Adipocyte (in vitro differentiated cells): ENCODE measurements around the gene TBC1D3I.
"Not testable (repeated sequence)": the region's sequence is repeated elsewhere in the genome, so short reads cannot be mapped to it uniquely, and the experiment has no call there.

ENCODE experiments used
- DNase-seq: peaks from one replicate; pipeline ENCODE4 v3.0.0-alpha.2; 2015; ENCODE audit warnings: low read depth
- H3K27me3 ChIP-seq: replicated peaks from 2 replicates; pipeline ENCODE4 v1.7.0; 2013; ENCODE audit warnings: mild to moderate bottlenecking, low read length, moderate library complexity; ENCODE audit not compliant: control insufficient read depth, insufficient read depth
- H3K36me3 ChIP-seq: 2 replicates; pipeline ENCODE4 v1.7.0; 2013; ENCODE audit warnings: low read length, mild to moderate bottlenecking, moderate library complexity; ENCODE audit not compliant: control insufficient read depth, insufficient read depth, severe bottlenecking
- H3K4me1 ChIP-seq: 2 replicates; pipeline ENCODE4 v1.7.0; 2013; ENCODE audit warnings: mild to moderate bottlenecking, low read length, moderate library complexity; ENCODE audit not compliant: control insufficient read depth, insufficient read depth
- H3K4me3 ChIP-seq: 2 replicates; pipeline ENCODE4 v1.7.0; 2013; ENCODE audit warnings: mild to moderate bottlenecking, low read length, moderate library complexity
- H3K9ac ChIP-seq: 2 replicates; pipeline ENCODE4 v1.7.0; 2013; ENCODE audit warnings: mild to moderate bottlenecking, low read length, moderate library complexity
- H3K9me3 ChIP-seq: 2 replicates; pipeline ENCODE4 v1.7.0; 2013; ENCODE audit warnings: mild to moderate bottlenecking, low read length, moderate library complexity; ENCODE audit not compliant: control insufficient read depth

Gene TBC1D3I

DNA sequence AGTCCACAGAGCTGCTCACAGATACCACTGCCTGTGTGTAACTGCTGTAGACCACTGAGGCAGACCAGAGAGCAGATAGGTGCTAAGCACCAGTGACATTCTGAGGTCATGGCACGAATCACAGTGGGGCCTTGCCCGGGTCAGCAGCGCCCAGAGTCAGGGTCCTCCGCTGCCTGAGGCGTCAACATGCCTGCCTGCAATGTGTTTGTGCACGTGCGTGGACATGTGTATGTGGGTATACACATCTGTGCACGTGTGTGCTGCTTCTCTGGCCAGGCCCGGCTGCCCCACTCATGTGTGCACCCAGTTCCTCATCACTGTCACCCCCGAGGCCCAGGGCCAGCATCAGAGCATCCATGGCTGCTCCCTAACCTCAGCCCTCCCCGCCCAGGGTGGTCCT lies at the start of gene TBC1D3I:
TBC1D3I (minus strand) TSS at position 101 of the 400 bp plus-strand sequence. CDS start 1,585 bp downstream, outside the sequence.
- H3K4me3 ChIP-seq, H3K9me3 ChIP-seq, H3K9ac ChIP-seq, H3K27me3 ChIP-seq, H3K36me3 ChIP-seq, DNase-seq, H3K4me1 ChIP-seq: not testable (repeated sequence)

DNA sequence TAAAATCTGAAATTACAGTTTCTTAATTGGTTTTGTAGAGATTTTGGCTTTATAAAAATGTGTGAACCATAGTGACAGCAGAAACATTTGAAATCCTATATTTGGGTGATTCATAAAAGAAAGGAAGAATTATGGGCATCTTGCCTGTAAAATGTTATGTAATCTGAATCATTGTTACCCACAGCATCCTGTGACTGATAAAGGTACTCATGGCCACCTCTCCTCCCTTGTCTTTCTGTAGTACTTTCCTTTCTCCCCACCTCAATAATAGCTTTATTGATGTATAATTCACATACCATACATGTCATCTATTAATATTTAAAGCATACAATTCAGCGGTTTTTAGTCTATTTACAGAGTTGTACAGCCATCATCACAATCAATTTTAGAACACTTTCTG lies 30.8 kb upstream of the TBC1D3I start:
- H3K4me1 ChIP-seq, DNase-seq, H3K27me3 ChIP-seq, H3K36me3 ChIP-seq, H3K9me3 ChIP-seq, H3K4me3 ChIP-seq, H3K9ac ChIP-seq: not testable (repeated sequence)

DNA sequence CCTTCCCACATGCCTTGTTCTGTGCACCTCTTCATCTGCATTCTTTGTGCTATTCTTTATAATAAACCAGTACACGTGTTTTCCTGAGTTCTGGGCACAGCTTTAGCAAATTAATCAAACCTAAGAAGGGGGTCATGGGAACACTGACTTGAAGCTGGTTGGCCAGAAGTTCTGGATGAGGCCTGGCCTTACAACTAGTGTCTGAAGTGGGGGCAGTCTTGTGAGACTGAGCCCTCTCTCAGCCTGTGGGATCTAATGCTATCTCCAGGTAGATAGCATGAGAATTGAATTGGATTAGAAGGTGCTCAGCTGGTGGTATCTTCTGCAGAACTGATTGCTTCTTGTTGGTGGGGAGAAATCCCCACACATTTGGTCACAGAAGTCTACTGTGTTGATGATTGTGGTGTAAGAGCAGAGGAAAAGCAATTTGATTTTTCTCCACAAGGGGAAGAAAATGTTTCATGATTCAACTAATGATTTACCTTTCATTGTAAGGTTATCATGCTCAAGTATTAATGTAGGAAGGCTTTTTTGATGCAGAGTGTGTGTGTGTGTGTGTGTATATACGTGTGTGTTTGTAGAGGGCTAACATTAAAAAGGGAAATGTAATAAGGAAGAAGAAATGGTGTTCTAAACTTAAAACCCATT lies 25.7 kb upstream of the TBC1D3I start:
- H3K36me3 ChIP-seq, H3K4me3 ChIP-seq, H3K4me1 ChIP-seq, H3K9ac ChIP-seq, H3K27me3 ChIP-seq, DNase-seq, H3K9me3 ChIP-seq: not testable (repeated sequence)

DNA sequence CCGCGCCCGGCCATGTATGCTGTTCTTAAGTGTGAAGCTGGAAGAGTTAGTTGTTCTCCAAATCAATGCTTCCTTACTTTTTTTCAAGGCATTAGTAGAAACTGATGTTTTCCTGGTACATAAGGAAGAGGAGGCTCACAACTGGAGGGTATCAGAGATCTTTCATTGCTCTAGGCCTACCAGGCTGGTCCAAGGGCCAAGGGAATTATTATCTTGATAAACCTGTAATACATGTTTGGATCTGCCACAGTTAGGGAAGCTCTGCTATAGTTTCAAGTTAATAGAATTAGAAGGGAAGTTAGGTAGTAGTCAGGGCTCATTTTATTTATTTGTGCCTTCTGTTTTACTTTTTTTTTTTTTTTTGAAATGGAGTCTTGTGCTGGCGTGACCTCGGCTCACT lies 19.8 kb upstream of the TBC1D3I start:
- H3K9ac ChIP-seq = not testable (repeated sequence)

DNA sequence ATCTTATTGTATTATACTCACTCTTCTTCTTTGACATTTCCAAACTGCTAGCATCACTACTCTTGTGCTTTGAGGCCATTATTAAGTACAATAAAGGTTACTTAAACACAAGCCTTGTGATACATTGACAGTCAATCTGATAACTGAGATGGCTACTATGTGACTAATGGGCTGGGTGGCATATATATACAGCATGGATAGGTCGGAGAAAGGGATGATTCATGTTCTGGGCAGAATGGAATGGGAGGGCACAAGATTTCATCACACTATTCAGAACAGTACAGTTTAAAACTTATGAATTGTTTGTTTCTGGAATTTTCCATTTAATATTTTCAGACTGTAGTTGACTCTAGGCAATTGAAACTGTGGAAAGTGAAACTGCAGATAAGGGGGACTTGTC lies 18.9 kb upstream of the TBC1D3I start:
- not testable (repeated sequence) for DNase-seq, H3K9ac ChIP-seq, H3K27me3 ChIP-seq, H3K4me1 ChIP-seq, H3K9me3 ChIP-seq, H3K4me3 ChIP-seq, H3K36me3 ChIP-seq

More for the DNA sequence above, 19.8 kb upstream of the TBC1D3I start:
- H3K27me3 ChIP-seq, H3K4me1 ChIP-seq, H3K36me3 ChIP-seq, DNase-seq, H3K9me3 ChIP-seq, H3K4me3 ChIP-seq: not testable (repeated sequence)

DNA sequence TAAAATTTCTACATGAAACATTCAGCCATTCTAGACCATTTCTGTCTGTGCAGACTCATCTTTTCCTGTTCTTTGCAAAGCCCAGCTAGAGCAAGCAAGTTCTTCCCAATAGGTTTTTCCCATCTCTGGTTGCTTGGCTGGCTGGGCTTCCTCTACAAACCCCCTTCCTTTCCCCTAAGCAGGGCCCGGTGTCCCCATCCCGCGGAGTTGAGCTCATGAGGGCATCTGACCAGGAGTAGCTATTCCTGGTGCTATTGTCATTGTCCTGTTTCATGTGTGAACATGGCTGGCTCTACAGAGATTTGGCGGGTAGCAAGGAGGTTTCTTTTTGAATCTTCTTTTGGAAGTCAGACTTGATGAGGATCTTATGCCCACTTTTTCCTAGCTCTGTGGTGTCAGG lies 22.3 kb downstream of the TBC1D3I start:
- not testable (repeated sequence) for H3K4me1 ChIP-seq, DNase-seq, H3K9me3 ChIP-seq, H3K27me3 ChIP-seq, H3K4me3 ChIP-seq, H3K36me3 ChIP-seq, H3K9ac ChIP-seq

DNA sequence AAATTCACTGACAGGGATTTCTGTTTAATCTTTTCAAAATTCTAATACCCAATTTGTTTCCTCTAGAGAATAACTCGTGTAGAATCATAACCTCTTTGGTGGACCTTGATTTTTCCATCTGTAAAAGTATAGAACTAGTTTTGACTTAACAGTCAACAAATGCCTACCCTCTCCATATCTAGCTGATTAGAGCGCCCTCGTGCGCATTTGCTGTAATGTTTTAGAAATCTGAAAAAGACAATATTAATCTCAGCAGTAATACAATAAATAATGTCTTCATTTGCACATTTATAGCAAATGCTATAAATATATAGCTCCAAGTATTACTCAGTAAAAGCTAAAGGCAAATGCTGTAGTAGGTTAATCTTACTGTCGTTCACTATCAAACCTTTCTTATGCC lies 34.7 kb downstream of the TBC1D3I start:
- DNase-seq, H3K4me3 ChIP-seq, H3K9ac ChIP-seq: not testable (repeated sequence)

DNA sequence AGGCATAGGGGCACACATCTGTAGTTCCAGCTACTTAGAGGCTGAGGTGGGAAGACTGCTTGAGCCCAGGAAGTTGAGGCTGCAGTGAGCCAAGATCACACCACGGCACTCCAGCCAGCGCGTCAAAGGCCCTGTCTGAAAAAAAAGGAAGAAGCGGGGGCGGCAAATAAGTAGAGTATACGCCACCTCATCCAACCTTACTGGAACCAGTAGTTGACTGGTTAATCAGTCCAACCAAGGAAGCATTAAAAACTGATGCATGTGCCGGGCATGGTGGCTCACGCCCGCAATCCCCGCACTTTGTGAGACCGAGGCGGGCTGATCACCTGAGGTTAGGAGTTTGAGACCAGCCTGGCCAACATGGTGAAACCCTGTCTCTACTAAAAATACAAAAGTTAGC lies 41.4 kb downstream of the TBC1D3I start:
- not testable (repeated sequence) for H3K9me3 ChIP-seq, H3K27me3 ChIP-seq, DNase-seq, H3K4me3 ChIP-seq, H3K36me3 ChIP-seq, H3K9ac ChIP-seq, H3K4me1 ChIP-seq

More for the DNA sequence above, 34.7 kb downstream of the TBC1D3I start:
- not testable (repeated sequence) for H3K9me3 ChIP-seq, H3K36me3 ChIP-seq, H3K4me1 ChIP-seq, H3K27me3 ChIP-seq

DNA sequence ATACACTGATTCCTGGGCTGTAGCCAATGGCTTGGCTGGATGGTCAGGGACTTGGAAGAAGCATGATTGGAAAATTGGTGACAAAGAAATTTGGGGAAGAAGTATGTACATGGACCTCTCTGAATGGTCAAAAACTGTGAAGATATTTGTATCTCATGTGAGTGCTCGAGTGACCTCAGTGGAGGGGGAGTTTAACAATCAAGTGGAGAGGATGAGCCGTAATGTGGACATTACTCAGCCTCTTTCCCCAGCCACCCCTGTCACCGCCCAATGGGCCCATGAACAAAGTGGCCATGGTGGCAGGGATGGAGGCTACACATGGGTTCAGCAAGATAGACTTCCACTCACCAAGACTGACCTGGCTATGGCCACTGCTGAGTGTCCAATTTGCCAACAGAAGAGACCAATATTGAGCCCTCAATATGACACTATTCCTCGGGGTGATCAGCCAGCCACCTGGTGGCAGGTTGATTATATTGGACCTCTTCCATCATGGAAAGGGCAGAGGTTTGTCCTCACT lies 42.7 kb downstream of the TBC1D3I start:
- H3K27me3 ChIP-seq = not testable (repeated sequence)

DNA sequence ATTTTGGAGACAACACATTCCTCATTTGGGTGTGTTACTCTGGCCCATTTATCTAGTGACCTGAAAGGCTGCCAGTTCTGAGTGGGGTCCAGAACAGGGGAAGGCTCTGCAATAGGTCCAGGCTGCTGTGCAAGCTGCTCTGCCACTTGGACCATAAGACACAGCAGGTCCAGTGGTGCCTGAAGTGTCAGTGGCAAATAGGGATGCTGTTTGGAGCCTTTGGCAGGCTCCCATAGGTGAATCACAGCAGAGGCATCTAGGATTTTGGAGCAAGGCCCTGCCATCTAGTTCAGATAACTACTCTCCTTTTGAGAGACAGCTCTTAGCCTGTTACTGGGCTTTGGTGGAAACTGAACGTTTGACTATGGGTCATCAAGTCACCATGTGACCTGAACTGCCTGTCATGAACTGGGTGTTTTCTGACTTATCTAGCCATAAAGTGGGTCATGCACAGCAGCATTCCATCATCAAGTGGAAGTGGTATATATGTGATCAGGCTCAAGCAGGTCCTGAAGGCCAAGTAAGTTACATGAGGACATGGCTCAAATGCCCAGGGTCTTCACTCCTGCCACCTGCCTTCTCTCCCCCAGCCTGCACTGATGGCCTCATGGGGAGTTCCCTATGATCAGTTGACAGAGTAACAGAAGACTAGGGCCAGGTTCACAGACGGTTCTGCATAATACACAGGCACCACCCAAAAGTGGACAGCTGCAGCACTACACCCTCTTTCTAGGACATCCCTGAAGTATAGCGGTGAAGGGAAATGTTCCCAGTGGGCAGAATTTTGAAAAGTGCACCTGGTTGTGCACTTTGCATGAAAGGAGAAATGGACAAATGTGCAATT lies 43.4 kb downstream of the TBC1D3I start:
- H3K9me3 ChIP-seq, DNase-seq: not testable (repeated sequence)

More for the DNA sequence above, 42.7 kb downstream of the TBC1D3I start:
- H3K4me3 ChIP-seq, DNase-seq, H3K9ac ChIP-seq, H3K9me3 ChIP-seq, H3K4me1 ChIP-seq, H3K36me3 ChIP-seq: not testable (repeated sequence)

DNA sequence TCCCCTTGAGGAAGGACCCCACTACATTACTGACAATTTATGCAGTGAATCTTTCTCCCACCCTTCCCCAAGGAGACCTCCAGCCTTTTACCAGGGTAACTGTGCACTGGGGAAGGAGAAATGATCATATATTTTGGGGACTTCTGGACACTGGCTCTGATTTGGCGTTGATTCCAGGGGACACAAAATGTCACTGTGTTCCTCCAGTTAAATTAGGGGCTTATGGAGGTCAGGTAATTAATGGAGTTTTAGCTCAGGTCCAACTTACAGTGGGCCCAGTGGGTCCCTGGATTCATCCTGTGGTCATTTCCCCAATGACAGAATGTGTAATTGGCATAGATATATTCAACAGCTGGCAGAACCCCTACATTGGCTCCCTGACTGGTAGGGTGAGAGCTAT lies 44.8 kb downstream of the TBC1D3I start:
- H3K4me1 ChIP-seq, H3K36me3 ChIP-seq, H3K9ac ChIP-seq, DNase-seq, H3K27me3 ChIP-seq, H3K9me3 ChIP-seq, H3K4me3 ChIP-seq: not testable (repeated sequence)

More for the DNA sequence above, 43.4 kb downstream of the TBC1D3I start:
- H3K4me1 ChIP-seq, H3K36me3 ChIP-seq, H3K27me3 ChIP-seq, H3K9ac ChIP-seq, H3K4me3 ChIP-seq: not testable (repeated sequence)
